ENCODE results near the gene IFNG.

GRCh38 chr12:68180792-68181744, 21.5 kb upstream of the IFNG start:
- TF ChIP-seq REST (IDR thresholded peaks at IDR 0.05; ENCODE audit: insufficient read depth in 1 of 2, low read depth in 2 of 2, low read length in 2 of 2) (no peak), POLR2AphosphoS5 (IDR thresholded peaks at IDR 0.05; ENCODE audit: low read depth, low read length) (no peak), SIN3A (IDR thresholded peaks at IDR 0.05; ENCODE audit: borderline replicate concordance, insufficient read depth, low read length) (no peak), TAF1 (IDR thresholded peaks at IDR 0.05; ENCODE audit: borderline replicate concordance, insufficient read depth, low read length) (no peak), FOXP2 (optimal IDR thresholded peaks at IDR 0.05; ENCODE audit: borderline replicate concordance, extremely low read depth, extremely low read length, insufficient read depth) (no peak)
